ENCODE data around the gene MYO5B.

Gene MYO5B

DNA sequence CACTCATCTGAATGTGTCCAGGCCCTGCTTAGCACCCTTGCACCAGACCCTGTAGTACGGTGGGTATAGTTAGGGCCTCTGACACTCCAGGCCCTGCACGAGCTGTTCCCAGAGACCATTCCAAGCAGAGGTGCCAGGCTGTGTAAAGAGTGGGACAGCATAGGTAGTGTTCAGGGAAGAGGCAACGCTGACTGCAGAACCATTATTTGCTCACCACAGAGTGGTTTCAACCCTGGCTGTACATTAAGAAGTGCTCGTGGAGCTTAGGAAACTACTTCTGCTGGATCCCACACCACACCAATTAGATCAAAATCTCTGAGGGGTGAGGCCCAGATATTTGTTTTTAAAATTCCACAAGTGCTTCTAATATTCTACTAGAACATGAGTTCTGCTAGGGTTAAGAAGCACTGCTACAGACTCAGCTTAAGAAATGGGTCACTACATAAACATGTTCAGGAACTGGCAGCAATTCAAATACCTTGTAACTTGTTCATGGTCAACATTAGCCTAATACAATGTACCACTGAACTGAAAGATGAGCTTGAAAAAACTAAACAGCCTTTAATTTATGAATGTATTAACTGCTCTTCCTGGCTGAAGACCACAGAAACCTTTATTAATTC lies 183.0 kb downstream of the MYO5B start:
- peak; percentile 86 for DNase-seq (ENCODE audit: low spot score)

DNA sequence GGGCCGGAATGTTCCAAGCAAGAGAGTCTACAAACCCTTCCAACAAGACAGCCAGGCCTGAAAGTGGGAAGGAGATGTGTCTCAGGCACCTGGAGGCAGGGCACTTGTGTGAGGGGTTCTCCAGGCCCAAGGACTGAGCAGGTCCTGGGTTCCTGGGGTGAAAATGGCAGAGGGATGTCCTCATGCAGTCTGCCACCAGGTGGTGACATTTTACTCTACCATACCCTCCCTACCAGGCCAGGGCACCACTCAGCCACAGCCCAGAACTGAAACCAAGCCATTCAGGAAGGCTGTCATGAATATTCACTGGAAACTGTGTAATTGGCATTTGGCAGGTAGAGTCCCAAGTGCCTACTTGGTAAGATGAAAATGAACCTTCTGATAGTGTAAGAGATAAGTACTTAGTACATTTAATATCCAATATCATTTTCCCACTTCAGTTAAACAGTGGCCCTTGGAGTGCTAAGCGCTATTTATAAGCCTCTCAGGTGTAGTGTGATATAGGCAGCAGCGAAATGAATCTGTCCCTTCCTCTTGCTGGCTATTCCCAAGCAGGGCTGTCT lies 185.1 kb downstream of the MYO5B start:
- DNase-seq (ENCODE audit: low spot score), result peak; percentile 65

DNA sequence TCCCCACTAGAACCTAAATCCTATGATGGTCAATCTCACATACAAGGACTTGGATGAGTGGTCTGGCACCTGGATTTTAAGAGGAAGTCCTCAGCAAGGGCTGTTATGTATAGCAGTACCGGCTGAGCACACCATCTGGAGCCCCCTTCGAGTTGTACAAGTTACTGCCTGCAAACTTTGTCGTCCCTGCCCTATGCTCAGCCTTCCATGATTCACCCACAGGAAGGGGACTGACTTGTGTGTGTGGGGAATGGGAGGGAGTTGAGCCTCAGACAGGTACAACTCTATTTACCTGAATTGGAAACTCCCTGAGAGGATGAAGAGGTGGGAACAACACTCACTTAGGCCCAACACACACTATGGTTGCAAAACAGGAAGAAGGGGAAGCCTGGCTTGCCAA lies 186.6 kb downstream of the MYO5B start:
- no peak for DNase-seq (ENCODE audit: low spot score)

DNA sequence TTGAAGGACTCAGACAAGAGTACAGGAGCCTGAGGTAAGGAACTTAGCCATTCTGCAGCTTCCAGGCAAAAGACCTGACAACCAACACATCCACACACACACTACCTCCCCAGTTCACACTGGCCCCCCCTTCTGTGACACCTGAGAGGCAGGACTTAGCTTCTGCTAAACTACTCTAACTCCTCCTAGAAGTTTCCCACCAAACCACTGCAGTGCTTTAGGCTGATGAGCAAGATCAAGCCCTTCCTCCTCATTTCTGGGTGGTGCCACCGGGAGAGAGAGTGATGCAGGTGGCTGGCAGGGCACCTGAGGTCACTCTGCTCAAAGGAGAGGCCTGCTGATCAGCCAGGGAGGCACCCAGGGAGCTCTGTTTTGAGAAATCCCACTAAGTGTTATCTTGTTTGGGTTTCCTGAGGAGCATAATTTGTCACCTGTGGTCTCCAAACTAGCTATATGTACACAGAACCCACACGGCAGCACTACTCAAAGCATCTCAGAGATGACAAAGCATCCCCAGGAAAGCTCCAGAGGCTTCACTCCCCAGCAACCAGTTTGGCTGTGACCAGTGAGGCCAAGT lies 188.4 kb downstream of the MYO5B start:
- DNase-seq (ENCODE audit: low spot score), result peak; percentile 65

DNA sequence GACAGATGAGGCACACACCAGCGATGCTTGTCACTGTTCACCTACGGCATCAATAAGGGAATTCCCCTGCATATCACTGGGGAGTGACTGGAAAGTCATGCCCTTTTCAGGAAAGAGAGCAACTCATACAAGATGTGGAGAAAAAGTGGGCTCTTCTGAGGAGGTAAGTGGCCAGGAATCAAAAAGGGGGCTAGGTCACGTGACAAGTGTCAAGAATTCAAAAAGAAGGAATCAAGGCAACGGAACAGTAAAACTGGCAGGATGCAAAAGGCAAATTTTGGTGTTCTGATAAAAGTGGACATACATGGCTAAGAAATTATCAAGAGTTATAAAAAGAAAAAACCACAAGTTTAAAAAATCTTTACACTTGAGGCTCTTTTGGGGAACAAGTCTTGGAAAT lies 190.9 kb downstream of the MYO5B start:
- peak; percentile 28 for DNase-seq (ENCODE audit: low spot score)

DNA sequence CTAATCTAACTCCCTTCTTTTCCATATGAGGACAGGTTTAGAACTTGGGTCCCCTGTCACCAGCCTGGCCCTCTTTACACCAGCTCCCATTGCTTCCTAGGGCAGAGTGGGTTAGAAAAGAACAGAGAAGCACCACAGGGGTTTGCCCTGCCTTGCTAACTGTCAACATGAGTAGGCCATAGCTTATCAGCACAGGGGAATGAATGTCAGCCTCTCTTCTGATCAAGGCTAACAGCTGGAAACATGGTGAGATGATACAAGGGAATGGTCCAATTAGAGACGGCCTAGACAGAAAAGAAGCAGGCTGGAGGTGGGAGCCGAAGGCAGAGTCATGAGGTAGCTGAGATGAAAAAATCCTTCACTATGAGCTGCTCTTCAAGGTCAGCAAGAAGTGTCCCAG lies 192.2 kb downstream of the MYO5B start:
- DNase-seq (ENCODE audit: low spot score), result no peak

DNA sequence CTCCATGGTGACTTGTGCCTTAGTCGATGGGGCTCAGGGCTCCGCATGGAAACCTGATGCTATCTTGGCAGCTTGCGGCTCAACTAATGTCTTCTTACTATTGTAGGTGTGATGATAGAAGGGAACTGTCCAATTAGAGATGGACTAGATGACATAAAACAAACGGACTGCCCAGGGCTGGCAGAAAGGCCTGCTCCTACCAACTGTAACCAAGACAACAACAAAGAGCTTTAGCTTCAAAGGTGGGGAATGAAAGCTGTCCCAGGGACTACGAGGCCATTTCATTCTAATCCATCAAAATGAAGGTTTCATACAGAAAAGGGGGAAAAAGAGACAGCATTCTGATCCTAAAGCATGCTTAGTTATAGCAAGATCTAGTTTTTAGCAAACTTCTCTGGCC lies 194.7 kb downstream of the MYO5B start:
- DNase-seq (ENCODE audit: low spot score), result no peak

DNA sequence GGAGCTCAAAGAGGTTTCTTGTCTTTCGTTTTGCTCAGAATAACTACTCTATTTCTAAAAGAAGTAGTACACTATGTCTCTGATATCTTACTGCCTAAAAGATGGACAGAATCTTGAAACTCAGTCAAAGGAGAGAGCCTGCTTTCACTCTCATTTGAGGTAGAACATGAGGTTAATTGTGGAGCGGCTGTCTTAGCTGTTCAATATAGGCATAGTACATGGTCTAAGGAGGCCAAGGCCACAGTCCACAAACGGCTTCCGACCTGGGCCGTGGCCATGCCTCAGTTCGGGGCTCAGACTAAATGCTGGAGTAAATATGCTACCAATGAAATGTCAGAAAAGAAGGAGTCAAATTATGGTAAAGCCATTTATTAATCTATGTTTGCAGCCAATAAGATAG lies 195.8 kb downstream of the MYO5B start:
- no peak for DNase-seq (ENCODE audit: low spot score)

DNA sequence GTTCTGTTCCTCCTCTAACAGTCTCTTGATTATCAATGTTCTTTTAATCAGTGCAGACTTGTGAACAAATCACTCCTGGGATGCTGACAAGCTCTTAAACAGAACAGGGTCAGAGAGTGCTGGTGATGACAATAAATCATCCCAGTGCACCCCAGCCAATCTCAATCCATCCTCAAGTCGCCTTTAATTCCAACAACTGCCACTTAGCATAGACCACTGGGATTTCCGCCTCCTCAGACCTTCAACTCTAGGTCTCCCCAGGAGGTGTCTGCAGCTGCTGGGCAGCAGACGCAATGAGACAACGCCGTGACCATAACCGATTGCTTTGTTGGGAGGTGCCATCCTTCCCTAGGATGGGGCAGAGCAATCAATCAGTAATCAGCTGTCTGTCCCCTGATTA lies 197.4 kb downstream of the MYO5B start:
- DNase-seq (ENCODE audit: low spot score), result no peak

DNA sequence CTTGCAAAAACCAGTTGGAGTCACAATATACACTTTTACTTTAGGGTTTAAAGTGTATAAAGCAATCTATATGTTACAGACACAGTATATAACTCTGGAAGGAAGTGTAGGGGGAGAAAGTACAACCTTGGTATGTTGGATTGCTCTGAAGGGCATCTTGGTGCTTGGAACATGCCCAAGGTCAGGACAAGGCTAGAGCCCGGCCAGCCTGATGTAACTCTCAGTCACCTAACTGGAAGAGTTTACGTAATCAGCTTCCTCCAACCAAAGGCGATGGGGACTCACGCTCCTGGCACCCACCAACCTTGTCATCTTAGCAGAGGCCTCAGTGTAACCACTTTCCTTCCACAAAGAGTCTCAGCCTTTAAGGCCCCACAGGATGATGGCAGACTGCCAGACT lies 200.5 kb downstream of the MYO5B start:
- DNase-seq (ENCODE audit: low spot score), result no peak

DNA sequence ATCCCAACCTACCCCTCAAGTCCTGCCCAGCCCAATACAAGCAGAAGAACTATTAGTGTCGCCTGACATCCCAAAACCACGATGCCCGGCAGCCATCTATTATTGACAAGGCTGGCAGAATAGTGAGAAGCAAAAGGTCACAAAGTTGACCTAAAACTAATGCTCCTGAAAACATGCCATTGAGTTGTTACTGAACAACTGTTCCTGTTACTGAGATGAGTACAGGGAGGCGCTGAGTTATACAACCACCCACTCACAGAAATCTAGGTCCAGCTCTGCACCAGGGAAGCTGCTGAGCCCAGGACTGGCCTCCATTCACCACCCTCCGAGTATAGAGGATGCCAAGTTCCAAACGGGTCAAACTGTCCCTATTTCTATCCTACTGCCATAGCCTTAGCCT lies 201.6 kb downstream of the MYO5B start:
- DNase-seq (ENCODE audit: low spot score), result no peak

DNA sequence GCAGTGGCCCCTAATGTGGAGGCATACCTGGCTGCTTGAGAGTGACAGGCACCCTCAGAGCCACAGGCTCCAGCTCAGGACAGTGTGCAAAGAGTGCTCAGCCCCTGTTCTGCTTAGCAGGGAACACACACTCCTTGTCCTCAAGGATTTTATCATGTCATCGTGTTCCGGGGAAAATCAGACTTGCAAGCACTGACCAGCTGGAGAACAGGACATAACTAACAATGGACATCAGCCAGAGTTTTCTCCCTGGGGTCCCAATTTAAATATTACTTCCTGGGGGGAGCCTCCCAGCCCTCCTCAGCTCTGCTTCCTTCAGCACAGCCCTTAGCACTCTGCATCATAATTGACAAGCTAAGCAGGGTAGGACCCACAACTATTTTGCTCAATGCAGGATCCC lies 206.2 kb downstream of the MYO5B start:
- no peak for DNase-seq (ENCODE audit: low spot score)

DNA sequence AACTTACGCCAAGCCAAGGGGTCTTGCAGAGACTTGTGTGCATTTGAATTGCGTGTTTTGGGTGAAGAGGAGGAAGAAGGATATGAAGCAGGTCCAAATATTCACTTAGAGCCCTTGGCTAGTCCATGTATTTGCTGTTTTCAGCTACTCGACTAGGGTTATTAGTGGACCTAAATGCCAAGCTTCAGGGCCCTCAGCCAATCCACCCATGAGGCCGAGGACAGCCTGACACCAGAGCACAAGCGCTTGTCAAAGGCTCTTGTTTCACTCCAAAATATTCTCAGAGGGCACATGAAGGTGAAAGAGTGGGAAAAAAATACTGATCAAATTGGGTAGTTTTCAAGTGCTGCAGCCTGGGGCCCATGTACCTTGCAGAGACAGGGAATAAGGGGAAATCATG lies 206.8 kb downstream of the MYO5B start:
- DNase-seq (ENCODE audit: low spot score), result no peak

DNA sequence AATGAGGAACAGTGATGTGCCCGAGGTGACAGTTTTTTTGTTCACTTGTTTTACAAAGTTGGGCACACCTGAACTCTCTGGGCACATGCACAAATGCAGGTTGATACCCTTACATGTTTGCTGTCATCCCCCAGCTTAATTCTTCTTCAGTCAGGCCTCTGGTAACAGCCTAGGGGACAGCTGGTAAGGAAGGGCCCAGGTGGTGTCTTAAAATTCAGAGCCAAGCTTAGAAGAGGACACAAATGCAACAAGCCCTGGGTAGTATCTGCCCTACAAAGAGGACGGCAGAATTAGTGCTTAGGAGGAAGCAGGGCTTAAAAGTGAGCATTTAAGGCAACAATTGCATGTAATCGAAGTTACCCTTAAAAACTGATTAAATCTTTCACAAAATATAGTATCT lies 209.7 kb downstream of the MYO5B start:
- DNase-seq (ENCODE audit: low spot score), result no peak

DNA sequence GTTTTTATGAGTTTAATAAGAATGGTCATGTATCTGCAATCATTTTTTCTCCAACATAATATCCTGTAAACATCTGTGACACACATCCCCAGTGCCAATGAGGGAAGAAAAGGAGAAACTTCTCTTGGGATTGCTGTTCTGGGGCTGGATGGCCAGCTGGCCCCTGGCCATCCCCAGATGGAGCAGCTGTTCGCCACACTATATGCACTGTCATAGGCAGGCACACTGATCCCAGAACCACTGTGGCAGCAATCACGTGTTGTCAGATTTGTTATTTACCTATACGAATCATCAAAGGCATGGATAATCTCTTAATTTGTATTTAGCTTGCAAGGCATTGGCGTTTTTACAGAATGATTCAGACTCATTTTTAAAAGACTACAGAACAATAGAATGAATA lies 214.1 kb downstream of the MYO5B start:
- no peak for DNase-seq (ENCODE audit: low spot score)

DNA sequence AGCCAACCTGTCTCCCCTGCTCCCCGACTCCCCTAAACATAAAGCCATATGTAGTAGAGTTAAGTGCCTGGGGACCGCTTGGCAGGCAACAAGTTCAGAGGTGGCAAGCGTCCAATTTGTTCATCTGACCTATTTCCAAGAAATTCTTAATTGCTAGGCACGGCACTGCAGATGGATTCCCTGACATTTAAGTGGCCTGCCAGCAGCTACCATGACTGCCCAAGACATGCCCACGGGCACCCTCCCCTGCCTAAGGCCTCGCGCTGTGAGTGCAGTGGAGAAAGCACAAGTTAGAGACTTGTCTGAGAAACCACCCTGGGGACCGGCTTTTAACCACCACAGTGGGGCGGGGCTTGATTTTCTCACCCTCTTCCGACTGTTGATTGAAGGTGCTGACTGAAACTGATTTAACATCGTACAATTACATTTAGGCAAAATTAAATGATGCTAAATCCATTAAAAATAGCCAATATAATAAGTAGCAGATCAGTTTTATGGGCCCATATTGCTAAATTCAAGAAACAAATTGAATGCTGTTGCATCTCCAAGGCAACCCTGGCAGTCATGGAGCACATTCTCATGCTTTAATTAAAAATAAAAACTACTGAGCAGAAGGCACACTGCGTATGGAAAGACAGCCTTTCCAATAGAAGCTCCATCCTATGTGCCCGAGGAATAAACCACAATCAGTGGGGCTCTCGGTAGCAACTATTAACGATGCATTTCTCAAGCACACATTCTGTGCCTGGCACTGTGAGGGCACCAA lies 218.0 kb downstream of the MYO5B start:
- no peak for DNase-seq (ENCODE audit: low spot score)

DNA sequence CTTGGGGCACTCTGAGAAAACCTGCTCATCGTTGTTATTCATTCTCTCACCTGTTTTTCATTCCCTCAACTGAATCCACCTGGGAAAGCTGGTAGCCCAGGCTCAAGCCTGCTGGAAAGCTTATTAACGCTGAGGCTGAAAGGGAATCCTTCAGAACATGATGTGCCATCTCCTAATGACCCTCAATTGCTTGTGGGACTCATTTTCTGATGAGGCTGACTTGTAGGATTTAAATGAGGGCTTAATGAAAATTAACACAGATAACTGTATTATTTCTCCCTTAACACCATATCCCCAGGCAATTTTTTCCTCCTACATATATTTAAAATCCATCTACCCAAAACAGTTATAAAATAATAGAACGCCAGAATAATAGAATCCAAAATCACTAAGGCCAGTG lies 218.9 kb downstream of the MYO5B start:
- no peak for DNase-seq (ENCODE audit: low spot score)

DNA sequence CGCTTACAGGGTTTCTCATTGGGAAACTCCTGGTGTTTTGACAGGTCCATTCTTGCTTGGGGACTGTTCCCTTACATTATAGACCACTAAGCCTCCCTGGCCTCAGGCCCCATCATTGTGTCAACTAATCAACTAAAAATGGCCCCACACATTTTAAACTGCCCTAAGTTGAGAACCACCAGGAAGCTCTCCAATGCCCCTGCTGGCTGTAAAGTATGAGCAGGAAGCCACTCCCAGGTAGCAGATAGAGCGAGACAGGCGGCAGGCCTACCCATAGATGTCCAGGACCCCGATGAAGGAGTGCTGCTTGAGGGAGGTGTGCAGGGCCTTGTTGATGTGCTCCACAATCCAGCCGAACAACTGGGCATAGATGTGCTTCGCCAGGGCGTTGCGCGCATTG lies 220.9 kb downstream of the MYO5B start:
- no peak for DNase-seq (ENCODE audit: low spot score)

DNA sequence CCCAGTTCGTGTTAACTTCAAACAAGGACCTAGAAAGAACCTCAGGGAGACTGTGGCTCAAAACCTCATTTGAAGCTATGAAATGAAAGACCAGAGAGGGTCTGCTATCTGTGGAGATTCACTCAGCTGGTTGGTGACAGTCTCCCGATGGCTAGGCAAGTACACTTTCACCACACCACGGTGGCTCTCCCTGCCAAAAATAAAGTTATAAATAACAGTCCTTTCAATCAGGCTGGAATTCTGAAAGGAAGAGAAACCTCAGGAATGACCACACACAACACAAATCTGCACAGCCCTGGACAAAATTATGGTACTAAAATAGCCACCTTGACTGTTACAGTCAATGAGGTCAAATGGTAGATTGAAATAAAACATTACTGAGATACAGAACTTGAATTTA lies 221.4 kb downstream of the MYO5B start:
- no peak for DNase-seq (ENCODE audit: low spot score)

DNA sequence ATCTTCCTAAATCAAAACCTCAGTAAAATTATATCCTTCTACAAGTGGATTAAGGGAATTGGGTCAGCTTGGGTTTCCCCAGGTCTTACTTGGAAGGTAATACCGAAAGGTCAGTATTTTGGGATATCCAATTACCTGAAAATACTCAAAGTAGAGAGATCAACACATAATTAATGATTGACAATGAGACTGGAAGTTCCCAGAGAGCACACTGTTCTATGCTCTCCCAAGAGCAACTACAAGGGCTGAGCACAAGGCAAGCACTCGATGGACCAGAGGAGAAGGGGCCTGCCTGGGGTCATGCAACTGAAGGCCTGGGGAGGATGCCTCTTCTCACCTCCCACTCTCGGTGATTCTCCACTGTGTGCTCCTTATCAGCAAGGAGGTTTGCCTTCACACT lies 222.4 kb downstream of the MYO5B start:
- no peak for DNase-seq (ENCODE audit: low spot score)

DNA sequence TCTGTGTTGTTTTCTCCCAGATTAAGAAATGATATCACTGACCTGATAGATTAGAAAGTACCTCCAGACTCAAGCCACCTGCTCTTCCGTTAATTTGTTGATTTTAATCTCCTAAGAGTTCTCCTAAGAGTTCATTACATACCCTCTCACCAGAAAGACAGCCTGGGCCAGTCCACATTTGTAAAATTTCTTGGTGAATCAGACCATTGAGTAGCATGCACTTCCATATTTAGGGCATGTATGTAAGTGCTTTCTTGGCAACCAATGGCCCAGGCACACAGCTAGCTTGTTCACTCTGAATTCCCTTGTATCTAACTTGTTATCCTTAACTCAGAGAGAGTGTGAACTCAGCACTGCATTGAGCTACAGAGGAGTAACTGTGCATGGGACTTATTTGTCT lies 223.5 kb downstream of the MYO5B start:
- DNase-seq (ENCODE audit: low spot score), result no peak

DNA sequence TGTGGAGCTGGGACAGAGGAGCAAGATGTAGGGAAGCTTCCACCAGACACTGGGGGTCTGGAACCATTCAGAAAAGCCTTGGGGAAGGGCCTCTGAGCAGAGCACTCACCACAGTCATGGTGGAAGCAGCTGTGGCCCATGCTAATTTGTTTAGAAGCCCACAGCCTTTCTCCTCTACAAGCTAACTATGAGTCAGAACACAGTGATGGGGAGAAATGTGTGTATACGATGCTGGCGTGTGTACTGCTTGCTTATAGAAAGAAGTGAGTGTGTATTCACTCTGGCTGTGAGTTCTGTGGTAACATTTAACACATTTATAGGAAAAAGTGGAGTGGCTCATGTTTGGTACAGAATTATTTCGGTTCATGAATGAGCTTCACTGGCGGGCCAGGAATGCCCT lies 224.6 kb downstream of the MYO5B start:
- DNase-seq (ENCODE audit: low spot score), result peak; percentile 6

DNA sequence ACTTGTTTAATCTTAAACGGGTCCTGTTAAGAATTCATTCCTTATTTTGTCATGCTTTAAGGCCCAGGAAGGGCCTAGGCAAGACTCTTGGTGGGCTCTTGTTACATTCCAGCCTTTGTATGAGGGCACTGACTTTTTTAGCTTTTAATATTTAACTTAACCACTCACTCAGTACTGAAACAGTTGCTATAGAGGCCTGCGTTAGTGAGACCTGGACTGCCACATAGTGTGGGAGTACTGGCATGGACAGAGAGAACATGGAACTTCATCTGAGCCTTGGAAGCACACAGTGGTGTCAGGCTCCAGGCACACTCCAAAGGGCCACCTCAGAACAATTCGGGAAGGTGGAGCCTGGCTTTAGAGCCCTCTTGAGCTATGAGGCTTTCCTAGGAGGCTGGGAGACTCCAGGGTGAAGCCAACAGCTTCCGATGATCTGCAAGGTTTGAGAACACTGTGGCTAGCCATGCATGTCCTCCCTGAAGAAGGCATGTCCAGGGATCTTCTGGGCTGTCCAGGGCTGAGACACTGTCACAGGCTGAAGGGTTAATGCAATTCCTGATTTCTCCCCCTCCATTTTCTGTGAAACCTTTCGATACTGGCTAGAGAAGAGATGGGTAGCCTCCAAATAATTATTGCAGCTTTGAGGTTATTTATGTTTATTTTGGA lies 226.2 kb downstream of the MYO5B start:
- DNase-seq (ENCODE audit: low spot score), result peak; percentile 79
